ENCODE data around the gene P3H4. TPM values are rescaled to one million over a fixed set of nuclear protein-coding genes. Genes with fewer than 3 reads are reported as not detected.

Gene P3H4
- 42.3 and 81.7 TPM in 2 replicates for total RNA-seq

GRCh38 chr17:41811549-41812380 is at the start of gene P3H4:
Gene P3H4 (minus strand): TSS chr17:41811949. CDS start chr17:41811915, 34 bp downstream.

GRCh38 chr17:41837761-41838538 is 26.2 kb upstream of the P3H4 start, which contains the start of gene KLHL10:
Gene KLHL10 (plus strand): TSS chr17:41837825. CDS start chr17:41837933, 108 bp downstream.

GRCh38 chr17:41835800-41836549 is 24.2 kb upstream of the P3H4 start, which contains the start of gene NT5C3B:
Gene NT5C3B (minus strand): TSS chr17:41836232. CDS start chr17:41836193, 39 bp downstream.

GRCh38 chr17:41812381-41813151 is 817 bp upstream of the P3H4 start, which contains the start of gene FKBP10:
Gene FKBP10 (plus strand): TSS chr17:41813004. CDS start chr17:41813035, 31 bp downstream.

GRCh38 chr17:41786227-41787020 is 25.3 kb downstream of the P3H4 start, which contains the start of gene JUP:
Gene JUP (minus strand): TSS chr17:41786711. CDS start chr17:41771854, 14,857 bp downstream.

Other genes starting within 250 kb of the P3H4 start
- not detected in 2 replicates for gene KRT9, start 239.9 kb downstream of the P3H4 start, total RNA-seq
- 0.12 and 0.26 TPM in 2 replicates for gene KRT14, start 225.1 kb downstream of the P3H4 start, total RNA-seq
- 0.17 TPM in 1 of 2 replicates, not detected in the other for gene KRT16, start 199.2 kb downstream of the P3H4 start, total RNA-seq
- gene KRT17, start 187.4 kb downstream of the P3H4 start, total RNA-seq: 2.5 TPM in 1 of 2 replicates, not detected in the other
- 111 and 272 TPM in 2 replicates for gene EIF1, start 123.1 kb downstream of the P3H4 start, total RNA-seq
- not detected in 2 replicates for gene GAST, start 99.6 kb downstream of the P3H4 start, total RNA-seq
- not detected in 2 replicates for gene HAP1, start 77.3 kb downstream of the P3H4 start, total RNA-seq
- gene JUP, start 25.2 kb downstream of the P3H4 start, total RNA-seq: 17.4 and 28.9 TPM in 2 replicates
- gene FKBP10, start 1.1 kb upstream of the P3H4 start, total RNA-seq: 285 and 416 TPM in 2 replicates
- gene NT5C3B, start 24.3 kb upstream of the P3H4 start, total RNA-seq: 47.9 and 50.6 TPM in 2 replicates
- 0.23 TPM in 1 of 2 replicates, not detected in the other for gene KLHL10, start 25.9 kb upstream of the P3H4 start, total RNA-seq
- gene KLHL11, start 53.5 kb upstream of the P3H4 start, total RNA-seq: 11.2 and 14.6 TPM in 2 replicates
- 147 and 228 TPM in 2 replicates for gene ACLY, start 107.0 kb upstream of the P3H4 start, total RNA-seq
- gene ODAD4, start 118.7 kb upstream of the P3H4 start, total RNA-seq: 0.68 and 1.3 TPM in 2 replicates
- gene CNP, start 154.8 kb upstream of the P3H4 start, total RNA-seq: 62.6 and 69.4 TPM in 2 replicates
- 39.7 and 67.8 TPM in 2 replicates for gene DNAJC7, start 205.5 kb upstream of the P3H4 start, total RNA-seq
- gene NKIRAS2, start 208.1 kb upstream of the P3H4 start, total RNA-seq: 41.5 and 65.0 TPM in 2 replicates
- gene C17orf113, start 238.7 kb upstream of the P3H4 start, total RNA-seq: 0.23 and 0.43 TPM in 2 replicates

All from pericardium fibroblast (primary cell).